AG09319 (cell line): ENCODE measurements around the gene ZNF526.

Experiments used
- DNase-seq: peaks from one replicate; pipeline ENCODE4 v3.0.0-alpha.2; 2010; ENCODE audit warnings: low read depth; ENCODE audit errors: extremely low read depth
- TF ChIP-seq, protein P1 (sequence below): IDR thresholded peaks from 2 replicates; pipeline ENCODE4 v1.5.1; 2011; ENCODE audit warnings: low read depth, mild to moderate bottlenecking, inconsistent platforms, low read length, moderate library complexity

Gene ZNF526

DNA sequence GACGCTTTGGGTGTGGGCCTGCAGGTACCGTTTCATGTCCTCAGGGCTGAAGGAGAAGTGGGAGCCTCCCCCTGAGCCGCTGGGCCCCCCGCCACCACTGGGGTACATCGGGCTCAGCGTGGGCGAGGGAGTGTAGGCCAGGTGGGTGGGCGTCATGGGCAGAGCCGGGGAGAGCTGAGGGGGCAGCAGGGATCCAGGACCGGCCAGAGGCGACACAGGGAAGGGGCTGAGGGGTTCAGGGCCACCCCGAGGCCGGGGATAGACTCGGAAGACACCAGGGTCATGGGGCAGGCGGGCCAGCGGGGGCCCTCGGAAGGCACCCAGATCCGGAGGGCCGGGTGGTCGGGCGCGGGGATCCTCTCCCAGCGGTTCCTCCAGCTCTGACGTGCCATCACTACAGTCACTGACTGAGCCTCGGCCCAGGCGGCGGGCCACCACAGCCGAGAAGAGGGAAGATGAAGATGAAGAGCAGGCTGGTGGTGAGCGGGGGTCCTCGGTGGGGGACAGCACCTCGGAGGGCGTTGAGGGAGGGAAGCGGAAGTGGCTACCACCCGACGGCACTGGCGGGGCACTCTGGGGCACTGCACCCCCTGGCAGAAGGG, 29.1 kb downstream of the ZNF526 start:
- DNase-seq, result no peak
- TF ChIP-seq, protein P1, sequence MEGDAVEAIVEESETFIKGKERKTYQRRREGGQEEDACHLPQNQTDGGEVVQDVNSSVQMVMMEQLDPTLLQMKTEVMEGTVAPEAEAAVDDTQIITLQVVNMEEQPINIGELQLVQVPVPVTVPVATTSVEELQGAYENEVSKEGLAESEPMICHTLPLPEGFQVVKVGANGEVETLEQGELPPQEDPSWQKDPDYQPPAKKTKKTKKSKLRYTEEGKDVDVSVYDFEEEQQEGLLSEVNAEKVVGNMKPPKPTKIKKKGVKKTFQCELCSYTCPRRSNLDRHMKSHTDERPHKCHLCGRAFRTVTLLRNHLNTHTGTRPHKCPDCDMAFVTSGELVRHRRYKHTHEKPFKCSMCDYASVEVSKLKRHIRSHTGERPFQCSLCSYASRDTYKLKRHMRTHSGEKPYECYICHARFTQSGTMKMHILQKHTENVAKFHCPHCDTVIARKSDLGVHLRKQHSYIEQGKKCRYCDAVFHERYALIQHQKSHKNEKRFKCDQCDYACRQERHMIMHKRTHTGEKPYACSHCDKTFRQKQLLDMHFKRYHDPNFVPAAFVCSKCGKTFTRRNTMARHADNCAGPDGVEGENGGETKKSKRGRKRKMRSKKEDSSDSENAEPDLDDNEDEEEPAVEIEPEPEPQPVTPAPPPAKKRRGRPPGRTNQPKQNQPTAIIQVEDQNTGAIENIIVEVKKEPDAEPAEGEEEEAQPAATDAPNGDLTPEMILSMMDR, result no peak

DNA sequence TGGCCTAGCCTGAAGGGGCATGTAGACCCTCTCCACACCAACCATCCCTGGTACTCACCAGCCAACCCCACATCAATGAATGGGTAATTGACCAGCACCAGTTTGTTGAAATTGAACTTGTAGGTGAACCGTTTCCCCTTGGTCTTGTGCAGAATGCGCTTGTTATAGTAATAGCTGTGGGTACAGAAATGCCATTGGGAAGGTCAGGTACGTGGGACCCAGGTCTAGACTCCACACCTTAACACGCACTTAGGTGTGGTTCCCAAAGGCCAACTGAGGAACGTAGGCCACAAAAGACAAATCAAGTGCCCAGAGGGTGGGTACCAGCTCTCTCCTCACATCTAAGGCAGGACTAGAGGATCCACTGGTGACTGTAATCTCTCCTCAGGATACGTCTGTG, 29.7 kb downstream of the ZNF526 start:
- TF ChIP-seq, protein P1, result no peak
- DNase-seq, result no peak

DNA sequence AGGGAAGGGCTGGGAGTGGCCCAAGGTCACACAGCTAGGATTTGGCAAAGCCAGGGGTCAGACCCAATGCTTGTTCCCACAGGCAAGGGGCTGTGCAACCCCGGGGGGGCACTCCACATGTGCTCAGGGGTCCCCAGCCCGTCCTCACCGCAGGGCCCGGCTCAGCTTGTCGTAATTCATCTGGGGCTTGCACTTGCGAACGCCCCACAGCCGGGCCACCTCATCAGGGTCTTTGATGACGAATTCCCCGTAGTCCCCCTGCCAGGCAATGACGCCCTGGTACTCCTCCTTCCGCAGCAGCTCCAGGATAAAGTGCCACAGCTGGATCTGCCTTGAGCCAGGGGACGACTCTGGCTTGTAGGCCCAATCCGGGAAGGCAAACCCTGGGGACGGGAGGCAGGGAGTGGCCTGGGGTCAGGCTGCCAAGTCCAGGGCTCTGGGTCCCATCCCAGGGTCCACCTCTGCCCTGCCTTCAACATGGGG, 30.1 kb downstream of the ZNF526 start:
- TF ChIP-seq, protein P1, result no peak
- DNase-seq, result no peak

DNA sequence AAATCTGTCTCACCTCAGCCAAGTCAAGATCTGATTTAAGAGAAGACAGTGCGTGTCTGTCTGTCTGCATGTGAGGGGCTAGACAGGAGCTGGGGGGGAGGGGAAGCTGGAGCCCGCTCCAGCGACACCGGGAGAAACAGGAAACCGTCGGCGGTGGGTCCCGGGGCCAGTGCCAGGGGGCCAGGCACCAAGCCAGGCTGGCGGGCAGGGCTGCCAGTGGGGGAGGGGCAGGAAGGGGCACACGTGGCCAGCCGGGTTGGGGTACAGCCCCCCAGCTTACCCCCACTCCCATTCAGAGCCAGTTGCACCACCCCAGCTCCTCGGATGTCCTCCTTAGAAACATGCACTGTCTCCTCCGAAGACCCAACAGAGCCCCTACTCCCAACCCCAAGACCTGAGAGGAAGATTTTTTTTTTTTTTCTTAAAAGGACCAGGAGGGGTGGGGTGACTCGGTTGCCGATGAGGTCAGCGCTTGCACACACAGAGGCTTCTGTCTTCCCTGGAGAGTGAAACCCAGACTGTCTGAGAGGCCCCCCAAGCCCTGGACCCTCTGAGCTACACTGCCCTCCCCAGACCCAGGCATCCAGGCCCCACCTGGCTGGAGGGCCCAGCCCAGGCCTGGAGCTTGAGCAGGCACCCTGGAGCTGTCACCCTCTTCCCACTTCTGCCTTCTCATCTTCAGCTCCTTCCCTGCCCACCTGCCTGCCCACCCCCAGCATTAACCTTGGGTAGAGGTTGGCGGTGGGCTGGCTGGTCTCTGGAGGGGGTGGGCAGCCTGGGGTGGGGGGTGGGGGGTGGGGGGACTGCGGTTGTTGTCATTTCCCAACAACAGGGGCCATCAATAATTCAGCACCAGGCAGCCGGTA, 30.8 kb downstream of the ZNF526 start:
- TF ChIP-seq, protein P1, result no peak
- no peak for DNase-seq

DNA sequence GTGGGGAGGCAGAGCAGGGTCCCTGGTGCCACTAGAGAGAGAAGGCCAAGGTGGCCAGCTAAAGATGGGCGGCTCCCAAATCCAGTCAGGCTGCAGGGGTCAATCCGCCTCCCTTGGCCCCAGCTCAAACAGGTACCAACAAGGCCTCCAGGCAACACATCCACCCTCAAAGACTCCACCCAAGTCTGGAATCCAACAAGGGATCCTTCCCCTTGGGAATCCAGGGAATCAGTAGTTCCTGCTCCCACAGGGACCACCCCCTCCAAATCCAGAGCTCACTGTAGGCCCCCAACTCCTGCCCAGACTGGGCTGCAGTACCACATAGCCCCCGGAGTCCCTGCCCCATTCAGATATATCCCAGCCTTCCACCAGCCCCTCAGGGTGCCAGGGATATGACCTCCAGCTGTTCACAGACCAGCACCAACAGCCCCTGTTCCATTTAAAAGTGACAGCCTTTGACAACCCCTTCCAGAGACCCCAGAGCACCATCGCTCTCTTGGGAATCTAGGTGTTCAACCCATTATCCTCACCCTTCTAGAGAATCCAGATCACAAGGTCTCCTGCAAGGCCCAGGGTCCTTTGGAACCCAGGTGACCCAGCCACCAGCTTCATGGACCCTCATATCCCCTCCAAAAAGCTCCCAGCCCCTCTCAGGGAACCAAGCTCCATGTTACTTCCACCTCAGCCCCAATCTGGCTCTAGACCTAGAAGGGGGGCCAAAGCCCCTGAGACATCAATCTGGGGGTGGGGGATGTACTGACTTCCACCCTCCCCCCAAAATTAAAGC, 31.7 kb downstream of the ZNF526 start:
- TF ChIP-seq, protein P1, result no peak
- DNase-seq, result no peak

DNA sequence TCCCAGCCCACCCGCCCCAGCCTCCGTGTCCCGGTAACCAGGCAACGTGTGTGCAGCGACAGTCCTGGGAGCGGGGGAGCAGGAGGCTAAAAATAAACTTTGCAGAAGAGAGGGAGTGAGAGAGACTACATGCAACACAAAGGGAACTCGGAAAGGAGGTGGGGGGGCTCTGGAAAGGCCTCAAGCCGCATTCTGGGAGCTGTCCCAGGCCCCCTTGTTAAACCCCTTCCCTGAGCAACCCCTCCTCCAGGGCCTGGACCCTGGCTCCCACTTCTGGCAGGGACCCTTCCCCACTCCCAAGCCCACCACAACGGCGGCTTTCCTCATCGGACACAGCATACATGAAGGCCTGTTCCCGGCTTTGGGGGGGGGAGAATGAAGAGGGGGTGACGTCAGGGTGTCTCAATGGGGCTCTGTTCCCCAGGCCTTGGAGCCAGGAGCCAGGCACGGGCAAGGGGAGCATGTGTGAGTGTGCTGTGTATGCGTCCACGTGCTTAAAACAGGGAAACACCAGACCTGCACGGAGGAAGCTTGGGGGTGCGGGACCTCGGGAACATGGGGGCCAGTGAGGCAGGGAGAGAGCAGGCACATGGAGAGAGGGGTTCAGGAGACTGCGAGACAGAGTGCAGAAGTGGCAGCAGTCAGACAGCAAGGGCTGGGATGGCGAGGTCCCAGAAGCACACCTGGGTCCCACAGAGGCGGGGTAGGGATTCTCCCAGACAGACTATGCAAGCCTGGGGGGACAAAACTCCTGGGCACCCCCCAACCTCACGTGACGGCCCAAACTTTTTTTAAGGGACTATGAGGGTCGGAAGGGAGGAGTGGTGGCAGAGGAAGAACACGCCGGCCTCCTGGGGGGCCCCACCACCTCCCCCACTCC, 32.5 kb downstream of the ZNF526 start:
- DNase-seq, result no peak

More for the DNA sequence above, 32.5 kb downstream of the ZNF526 start:
- TF ChIP-seq, protein P1, result no peak
